Measurements from ENCODE around the gene SKIL.

GRCh38 chr3:170441412-170441811, 83.9 kb downstream of the SKIL start:
- TF ChIP-seq EZH2 (IDR thresholded peaks at IDR 0.05) (no peak), FOXP2 (optimal IDR thresholded peaks at IDR 0.05; ENCODE audit: control extremely low read depth, extremely low read length, insufficient read depth) (no peak)

Data from SK-N-MC (cell line).